Glutamatergic neuron (in vitro differentiated cells): Measurements from ENCODE around the gene PPIP5K2. TPM values are rescaled to one million over a fixed set of nuclear protein-coding genes. Genes with fewer than 3 reads are reported as not detected.

ENCODE experiments used
- DNase-seq: peaks from one replicate; pipeline ENCODE4 v3.0.0; 2022
- H3K27ac Mint-ChIP-seq: one replicate; pipeline ENCODE4 v1.8.0; 2020; ENCODE audit warnings: mild to moderate bottlenecking, mixed read lengths, inconsistent platforms; ENCODE audit not compliant: unreplicated experiment
- H3K27me3 Mint-ChIP-seq: one replicate; pipeline ENCODE4 v1.8.0; 2020; ENCODE audit warnings: mild to moderate bottlenecking, moderate library complexity, mixed read lengths, inconsistent platforms; ENCODE audit not compliant: unreplicated experiment
- H3K36me3 Mint-ChIP-seq: one replicate; pipeline ENCODE4 v1.8.0; 2020; ENCODE audit warnings: mild to moderate bottlenecking, mixed read lengths, inconsistent platforms; ENCODE audit not compliant: unreplicated experiment
- H3K4me1 Mint-ChIP-seq: one replicate; pipeline ENCODE4 v1.8.0; 2020; ENCODE audit warnings: mild to moderate bottlenecking, low read depth, mixed read lengths, inconsistent platforms; ENCODE audit not compliant: unreplicated experiment
- H3K4me3 Mint-ChIP-seq: one replicate; pipeline ENCODE4 v1.8.0; 2020; ENCODE audit warnings: mild to moderate bottlenecking, mixed read lengths, inconsistent platforms; ENCODE audit not compliant: unreplicated experiment
- H3K9me3 Mint-ChIP-seq: one replicate; pipeline ENCODE4 v1.8.0; 2020; ENCODE audit warnings: mild to moderate bottlenecking, moderate library complexity, mixed read lengths, inconsistent platforms; ENCODE audit not compliant: unreplicated experiment
- total RNA-seq: library from RNA; stranded (reverse); fragmentation: NEBNext Ultra II Directional; extraction: Animal tissue kit (Norgen Biotek cat#: 25700); gene quantifications from one replicate; pipeline ENCODE4 v1.2.1, GENCODE V29; 2021; ENCODE audit not compliant: unreplicated experiment
- TF ChIP-seq, protein P1 (sequence below): fragments of 200-600 bp; sonication (generic); IDR thresholded peaks from one replicate; pipeline ENCODE4 v1.5.0; 2021; ENCODE audit not compliant: partially characterized antibody, unreplicated experiment

Gene PPIP5K2
- total RNA-seq, 1 donor from 2014 or later: 134 TPM

DNA sequence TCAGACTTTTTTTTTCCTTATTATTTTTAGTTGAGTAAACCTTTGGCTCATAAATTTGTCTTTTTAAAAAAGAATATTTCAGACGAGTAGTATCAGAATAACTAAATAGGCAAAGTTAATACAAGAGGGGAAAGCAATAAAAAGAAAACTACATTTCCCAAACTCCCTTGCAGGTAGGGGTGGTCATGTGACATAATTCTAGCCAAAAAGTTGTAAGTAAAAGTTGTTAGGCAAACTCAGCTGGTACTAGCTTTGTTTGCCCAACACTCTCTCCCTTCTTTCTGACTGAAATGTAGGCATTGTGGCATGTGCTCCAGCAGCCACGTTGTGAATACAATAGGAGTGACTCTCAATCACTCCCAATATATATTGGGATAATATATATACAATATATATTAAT, 21.1 kb upstream of the PPIP5K2 start:
- Mint-ChIP-seq H3K27me3 (no peaks in the 10 kb centered on the region), H3K36me3 (no peaks in the 10 kb centered on the region), H3K4me3 (no peak overlapping the region), H3K27ac (no peak overlapping the region), H3K4me1 (no peaks in the 10 kb centered on the region), H3K9me3 (no peaks in the 10 kb centered on the region)
- TF ChIP-seq, protein P1, sequence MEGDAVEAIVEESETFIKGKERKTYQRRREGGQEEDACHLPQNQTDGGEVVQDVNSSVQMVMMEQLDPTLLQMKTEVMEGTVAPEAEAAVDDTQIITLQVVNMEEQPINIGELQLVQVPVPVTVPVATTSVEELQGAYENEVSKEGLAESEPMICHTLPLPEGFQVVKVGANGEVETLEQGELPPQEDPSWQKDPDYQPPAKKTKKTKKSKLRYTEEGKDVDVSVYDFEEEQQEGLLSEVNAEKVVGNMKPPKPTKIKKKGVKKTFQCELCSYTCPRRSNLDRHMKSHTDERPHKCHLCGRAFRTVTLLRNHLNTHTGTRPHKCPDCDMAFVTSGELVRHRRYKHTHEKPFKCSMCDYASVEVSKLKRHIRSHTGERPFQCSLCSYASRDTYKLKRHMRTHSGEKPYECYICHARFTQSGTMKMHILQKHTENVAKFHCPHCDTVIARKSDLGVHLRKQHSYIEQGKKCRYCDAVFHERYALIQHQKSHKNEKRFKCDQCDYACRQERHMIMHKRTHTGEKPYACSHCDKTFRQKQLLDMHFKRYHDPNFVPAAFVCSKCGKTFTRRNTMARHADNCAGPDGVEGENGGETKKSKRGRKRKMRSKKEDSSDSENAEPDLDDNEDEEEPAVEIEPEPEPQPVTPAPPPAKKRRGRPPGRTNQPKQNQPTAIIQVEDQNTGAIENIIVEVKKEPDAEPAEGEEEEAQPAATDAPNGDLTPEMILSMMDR: no peak
- no peak for DNase-seq

DNA sequence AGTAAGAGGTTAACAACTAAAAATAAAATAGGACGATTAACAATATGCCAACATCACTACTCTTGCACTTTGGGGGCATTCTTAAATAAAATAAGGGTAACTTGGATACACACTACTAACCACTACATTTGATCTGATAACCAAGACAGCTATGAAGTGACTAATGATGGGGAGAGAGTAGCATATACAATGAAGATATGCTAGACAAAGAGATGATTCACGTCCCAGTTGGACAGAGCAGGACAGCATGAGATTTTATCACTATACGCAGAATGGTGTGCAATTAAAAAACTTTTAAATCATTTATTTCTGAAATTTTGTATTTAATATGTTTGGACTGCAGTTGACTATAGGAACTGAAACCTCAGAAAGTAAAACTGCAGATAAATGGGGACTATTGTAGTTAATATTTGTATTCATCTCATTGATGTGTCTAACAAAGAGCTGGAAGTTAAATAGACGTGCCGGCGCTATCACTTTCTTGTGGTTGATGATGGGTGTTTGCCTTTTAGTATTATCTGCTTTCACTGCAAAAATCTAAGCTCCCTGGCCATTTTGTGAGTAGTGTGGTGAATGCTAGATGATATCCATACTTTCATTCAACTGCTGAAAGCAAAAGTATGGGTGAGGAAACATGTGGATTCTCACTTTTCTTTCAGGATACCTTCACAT, 18.9 kb upstream of the PPIP5K2 start:
- Mint-ChIP-seq H3K27me3 (no peaks in the 10 kb centered on the region), H3K9me3 (no peaks in the 10 kb centered on the region), H3K27ac (no peak overlapping the region), H3K4me3 (no peak overlapping the region), H3K36me3 (no peaks in the 10 kb centered on the region), H3K4me1 (no peaks in the 10 kb centered on the region)
- no peak for DNase-seq
- TF ChIP-seq, protein P1: no peak

- no peak overlapping the region for H3K27ac Mint-ChIP-seq
- no peak overlapping the region for H3K4me3 Mint-ChIP-seq
- H3K9me3 Mint-ChIP-seq: no peaks in the 10 kb centered on the region
- DNase-seq: no peak
- no peaks in the 10 kb centered on the region for H3K27me3 Mint-ChIP-seq
- TF ChIP-seq, protein P1: no peak
- no peaks in the 10 kb centered on the region for H3K36me3 Mint-ChIP-seq
- no peaks in the 10 kb centered on the region for H3K4me1 Mint-ChIP-seq
Observed at GRCh38 chr5:103102234-103102633, 17.9 kb upstream of the PPIP5K2 start.

DNA sequence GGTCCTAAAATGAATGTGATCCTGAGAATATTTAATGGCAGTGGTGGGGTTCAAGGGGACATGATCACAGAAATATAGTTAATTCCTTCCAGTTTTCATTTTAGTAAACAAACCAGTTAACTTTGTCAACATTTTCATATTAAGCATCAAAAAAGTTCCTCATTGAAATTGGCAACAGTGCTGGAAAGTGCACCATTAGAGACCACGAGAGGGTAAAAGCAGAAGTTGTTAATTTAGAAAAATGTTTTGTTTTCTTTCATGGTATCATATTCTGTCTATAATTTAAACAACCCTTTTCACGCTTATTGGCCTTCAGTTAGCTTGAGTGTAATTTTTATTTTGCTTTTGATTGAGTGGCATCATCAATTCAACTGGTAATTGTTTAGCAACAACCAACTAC, 12.0 kb upstream of the PPIP5K2 start:
- H3K4me3 Mint-ChIP-seq: no peak overlapping the region
- H3K4me1 Mint-ChIP-seq: no peaks in the 10 kb centered on the region
- no peak overlapping the region for H3K27ac Mint-ChIP-seq
- TF ChIP-seq, protein P1: no peak
- no peaks in the 10 kb centered on the region for H3K36me3 Mint-ChIP-seq
- no peaks in the 10 kb centered on the region for H3K9me3 Mint-ChIP-seq
- peaks cover 2% of the 10 kb centered on the region for H3K27me3 Mint-ChIP-seq
- no peak for DNase-seq

DNA sequence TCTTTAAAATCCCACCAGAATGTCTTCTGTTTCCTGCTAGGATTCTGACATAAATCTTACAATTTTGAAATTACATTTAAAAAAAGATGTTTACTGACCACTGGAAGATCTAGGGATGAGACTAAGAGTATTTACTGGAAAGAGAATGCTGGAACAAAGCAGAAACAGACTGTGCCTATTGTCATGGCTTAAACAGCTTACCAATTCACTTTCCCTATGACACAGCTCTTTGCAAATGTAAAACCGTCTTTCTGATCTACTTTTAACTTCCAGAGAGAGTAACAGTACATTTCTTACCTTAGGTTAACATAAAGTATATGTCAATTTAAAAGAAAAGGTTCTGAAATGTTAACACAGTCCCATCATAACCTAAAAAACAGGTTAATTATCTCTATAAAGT, 10.8 kb upstream of the PPIP5K2 start:
- DNase-seq: no peak
- no peak overlapping the region for H3K4me3 Mint-ChIP-seq
- TF ChIP-seq, protein P1: no peak
- H3K27me3 Mint-ChIP-seq: peaks cover 2% of the 10 kb centered on the region
- no peaks in the 10 kb centered on the region for H3K36me3 Mint-ChIP-seq
- no peaks in the 10 kb centered on the region for H3K4me1 Mint-ChIP-seq
- no peaks in the 10 kb centered on the region for H3K9me3 Mint-ChIP-seq
- H3K27ac Mint-ChIP-seq: no peak overlapping the region
